GM12865 (cell line): ENCODE measurements around the gene DOCK1.

Experiments used
- DNase-seq: peaks from one replicate; pipeline ENCODE4 v3.0.0; 2010; ENCODE audit warnings: low read depth
- H3K4me3 ChIP-seq: 2 replicates; pipeline ENCODE4 v1.5.1; 2011; ENCODE audit warnings: mild to moderate bottlenecking, low read depth, low read length, control low read depth
- TF ChIP-seq, protein P1 (sequence below): IDR thresholded peaks from 2 replicates; pipeline ENCODE4 v1.5.1; 2011; ENCODE audit warnings: low read length, control low read depth, low read depth, inconsistent platforms; ENCODE audit not compliant: insufficient read depth; ENCODE audit errors: missing control alignments

DOCK1 gene

DNA sequence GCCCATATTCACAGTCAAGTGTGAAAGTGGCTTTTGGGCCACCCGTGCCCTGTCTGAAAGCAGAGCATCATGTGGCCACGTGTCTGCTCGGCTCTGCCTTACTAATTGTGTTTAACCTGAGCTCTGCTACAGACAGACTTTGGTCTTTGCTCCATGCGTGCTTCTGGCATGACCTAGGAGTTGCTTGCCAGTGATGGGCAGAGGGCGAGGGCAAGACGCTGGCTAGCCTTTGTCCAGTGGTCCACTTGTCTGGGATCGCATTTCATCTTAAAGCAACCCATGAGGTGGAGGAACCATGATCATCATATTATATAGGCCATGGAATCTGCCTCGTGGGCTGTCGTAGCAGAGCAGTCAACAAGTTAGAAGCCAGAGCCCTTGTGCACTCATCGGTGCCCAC lies 414.5 kb downstream of the DOCK1 start:
- no peak overlapping the region for H3K4me3 ChIP-seq
- TF ChIP-seq, protein P1, sequence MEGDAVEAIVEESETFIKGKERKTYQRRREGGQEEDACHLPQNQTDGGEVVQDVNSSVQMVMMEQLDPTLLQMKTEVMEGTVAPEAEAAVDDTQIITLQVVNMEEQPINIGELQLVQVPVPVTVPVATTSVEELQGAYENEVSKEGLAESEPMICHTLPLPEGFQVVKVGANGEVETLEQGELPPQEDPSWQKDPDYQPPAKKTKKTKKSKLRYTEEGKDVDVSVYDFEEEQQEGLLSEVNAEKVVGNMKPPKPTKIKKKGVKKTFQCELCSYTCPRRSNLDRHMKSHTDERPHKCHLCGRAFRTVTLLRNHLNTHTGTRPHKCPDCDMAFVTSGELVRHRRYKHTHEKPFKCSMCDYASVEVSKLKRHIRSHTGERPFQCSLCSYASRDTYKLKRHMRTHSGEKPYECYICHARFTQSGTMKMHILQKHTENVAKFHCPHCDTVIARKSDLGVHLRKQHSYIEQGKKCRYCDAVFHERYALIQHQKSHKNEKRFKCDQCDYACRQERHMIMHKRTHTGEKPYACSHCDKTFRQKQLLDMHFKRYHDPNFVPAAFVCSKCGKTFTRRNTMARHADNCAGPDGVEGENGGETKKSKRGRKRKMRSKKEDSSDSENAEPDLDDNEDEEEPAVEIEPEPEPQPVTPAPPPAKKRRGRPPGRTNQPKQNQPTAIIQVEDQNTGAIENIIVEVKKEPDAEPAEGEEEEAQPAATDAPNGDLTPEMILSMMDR, result no peak
- DNase-seq, result no peak

DNA sequence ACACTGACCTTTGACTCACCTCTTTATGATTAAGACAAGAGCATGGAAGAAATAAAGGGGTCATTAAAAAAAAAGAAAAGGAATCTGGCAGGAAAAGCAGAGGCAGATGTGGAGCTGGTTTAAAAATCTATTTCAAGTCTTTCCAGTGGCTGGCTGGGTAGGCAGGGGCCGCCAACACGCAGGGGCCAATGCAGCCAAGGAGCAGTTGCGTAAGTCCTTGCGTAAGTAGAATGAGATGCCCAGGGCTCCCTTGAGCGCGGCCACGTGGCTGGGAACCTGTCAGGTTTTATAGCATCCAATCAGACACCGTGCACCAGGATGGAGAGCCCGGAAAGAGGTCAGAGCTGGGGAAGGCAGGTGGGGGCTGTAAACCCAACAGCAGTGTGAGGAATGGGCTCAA lies 414.9 kb downstream of the DOCK1 start:
- TF ChIP-seq, protein P1, result no peak
- no peak overlapping the region for H3K4me3 ChIP-seq
- DNase-seq, result no peak

DNA sequence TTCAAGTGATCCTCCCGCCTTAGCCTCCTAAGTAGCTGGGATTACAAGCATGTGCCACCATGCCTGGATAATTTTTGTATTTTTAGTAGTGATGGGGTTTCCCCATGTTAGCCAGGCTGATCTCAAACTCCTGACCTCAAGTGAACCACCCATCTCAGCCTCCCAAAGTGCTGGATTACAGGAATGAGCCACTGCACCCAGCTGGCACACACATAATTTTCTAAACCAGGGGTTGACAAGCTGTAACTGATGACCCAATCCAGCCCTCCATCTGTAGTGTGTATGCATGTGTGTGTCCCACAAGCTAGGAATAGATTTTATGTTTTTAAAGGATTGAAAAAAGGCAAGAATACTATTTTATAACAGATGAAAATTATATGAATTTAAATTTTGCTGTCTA lies 417.1 kb downstream of the DOCK1 start:
- no peak for DNase-seq
- H3K4me3 ChIP-seq, result no peak overlapping the region
- TF ChIP-seq, protein P1, result no peak

DNA sequence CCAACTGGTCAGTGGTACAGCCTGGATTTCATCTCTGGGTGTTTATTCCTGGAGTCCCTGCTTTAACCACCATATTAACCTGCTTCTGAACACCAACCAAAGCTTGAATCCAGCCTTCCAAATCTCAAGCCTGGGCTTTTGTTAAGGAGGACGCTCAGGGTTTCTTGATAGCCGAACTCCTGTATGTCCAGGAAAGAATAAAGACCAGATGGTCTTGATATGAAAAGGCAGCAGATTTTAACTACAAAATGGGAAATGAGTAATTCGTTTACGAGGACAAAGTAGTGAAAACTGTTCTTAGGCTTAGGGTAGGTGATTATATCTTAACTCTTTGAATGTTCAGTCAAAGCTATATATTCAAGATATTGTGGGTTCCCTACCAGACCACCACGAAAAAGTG lies 420.3 kb downstream of the DOCK1 start:
- TF ChIP-seq, protein P1, result no peak
- DNase-seq, result no peak
- H3K4me3 ChIP-seq, result no peak overlapping the region

DNA sequence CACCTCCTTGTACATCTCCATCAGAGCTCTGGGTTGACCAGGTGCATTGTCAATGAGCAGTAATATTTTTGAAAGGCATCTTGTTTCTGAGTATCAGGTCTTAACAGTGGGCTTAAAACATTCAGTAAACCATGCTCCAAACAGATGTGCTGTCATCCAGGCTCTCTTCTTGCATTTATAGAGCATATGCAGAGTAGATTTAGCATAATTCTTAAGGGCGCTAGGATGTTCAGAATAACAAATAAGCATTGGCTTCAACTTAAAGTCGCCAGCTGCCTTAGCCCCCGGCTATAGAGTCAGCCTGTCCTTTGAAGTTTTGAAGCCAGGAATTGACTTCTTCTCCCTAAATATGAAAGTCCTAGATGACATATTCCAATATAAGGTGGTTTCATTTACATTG lies 421.7 kb downstream of the DOCK1 start:
- no peak overlapping the region for H3K4me3 ChIP-seq

DNA sequence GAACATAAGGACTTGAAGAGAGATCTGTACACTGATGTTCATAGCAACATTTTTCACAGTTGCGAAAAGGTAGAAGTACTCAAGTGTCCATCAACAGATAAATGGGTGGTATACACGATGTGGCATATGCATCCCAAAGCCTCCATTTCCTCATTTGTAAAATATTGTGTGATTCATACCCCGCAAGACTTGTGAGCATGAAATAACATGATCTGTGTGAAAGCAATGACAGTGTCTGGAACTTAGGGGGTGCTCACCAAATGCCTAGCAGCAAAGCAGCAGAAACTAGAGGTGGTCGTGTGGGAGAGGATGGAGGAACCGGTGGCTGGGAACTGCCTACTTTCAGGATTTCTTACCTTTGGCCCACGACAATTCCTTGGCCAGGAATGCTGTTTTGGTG lies 426.5 kb downstream of the DOCK1 start:
- H3K4me3 ChIP-seq, result no peak overlapping the region
- DNase-seq, result no peak
- TF ChIP-seq, protein P1, result no peak

More for the DNA sequence above, 421.7 kb downstream of the DOCK1 start:
- TF ChIP-seq, protein P1, result no peak
- no peak for DNase-seq

DNA sequence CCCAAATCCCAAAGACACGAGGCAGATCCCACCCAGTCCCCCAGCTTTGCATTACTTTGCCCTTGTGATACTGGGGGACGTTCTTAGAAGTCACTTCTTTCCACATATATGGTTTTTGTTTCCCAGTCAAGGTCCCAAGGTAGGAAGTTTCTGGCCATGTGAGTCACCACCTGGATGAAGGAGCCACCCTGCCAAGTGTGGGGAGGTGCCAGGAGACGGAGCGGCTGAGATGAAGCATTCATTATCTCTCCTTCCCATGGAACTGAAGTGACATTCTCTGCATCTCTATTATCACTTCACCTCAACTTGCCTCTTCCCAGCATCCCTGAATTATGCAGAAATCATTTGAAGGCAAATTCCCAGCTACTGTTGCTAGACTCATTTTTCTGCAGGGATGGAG lies 427.4 kb downstream of the DOCK1 start:
- DNase-seq, result no peak
- TF ChIP-seq, protein P1, result no peak
- H3K4me3 ChIP-seq, result no peak overlapping the region
